GM10847 (cell line): ENCODE data around the gene ST8SIA4.

Source experiments
- POLR2A ChIP-seq: IDR thresholded peaks from 2 replicates; pipeline ENCODE4 v1.6.1; 2011; ENCODE audit not compliant: insufficient read length; ENCODE audit errors: extremely low read depth

Gene ST8SIA4

GRCh38 chr5:100823812-100824211 lies 79.3 kb downstream of the ST8SIA4 start:
- TF ChIP-seq POLR2A: no peak

- no peak for TF ChIP-seq POLR2A
Measured at GRCh38 chr5:100821751-100822150, 81.3 kb downstream of the ST8SIA4 start.

GRCh38 chr5:100818340-100818739 lies 84.7 kb downstream of the ST8SIA4 start:
- no peak for TF ChIP-seq POLR2A

- no peak for TF ChIP-seq POLR2A
Measured at GRCh38 chr5:100803397-100803796, 99.7 kb downstream of the ST8SIA4 start.

- no peak for TF ChIP-seq POLR2A
Measured at GRCh38 chr5:100802208-100802607, 100.9 kb downstream of the ST8SIA4 start.

GRCh38 chr5:100800562-100800961 lies 102.5 kb downstream of the ST8SIA4 start:
- TF ChIP-seq POLR2A: no peak

- TF ChIP-seq POLR2A: no peak
Measured at GRCh38 chr5:100799166-100799565, 103.9 kb downstream of the ST8SIA4 start.

GRCh38 chr5:100797861-100798260 lies 105.2 kb downstream of the ST8SIA4 start:
- TF ChIP-seq POLR2A: no peak

GRCh38 chr5:100796851-100797250 lies 106.2 kb downstream of the ST8SIA4 start:
- no peak for TF ChIP-seq POLR2A

GRCh38 chr5:100794844-100795243 lies 108.2 kb downstream of the ST8SIA4 start:
- no peak for TF ChIP-seq POLR2A

- TF ChIP-seq POLR2A: no peak
Measured at GRCh38 chr5:100794218-100794617, 108.9 kb downstream of the ST8SIA4 start.

GRCh38 chr5:100792781-100793180 lies 110.3 kb downstream of the ST8SIA4 start:
- TF ChIP-seq POLR2A: no peak

GRCh38 chr5:100791391-100791790 lies 111.7 kb downstream of the ST8SIA4 start:
- no peak for TF ChIP-seq POLR2A

GRCh38 chr5:100790951-100791350 lies 112.1 kb downstream of the ST8SIA4 start:
- TF ChIP-seq POLR2A: no peak

GRCh38 chr5:100790170-100790665 lies 112.9 kb downstream of the ST8SIA4 start:
- no peak for TF ChIP-seq POLR2A

GRCh38 chr5:100789694-100790093 lies 113.4 kb downstream of the ST8SIA4 start:
- TF ChIP-seq POLR2A: no peak

- no peak for TF ChIP-seq POLR2A
Measured at GRCh38 chr5:100788417-100788816, 114.7 kb downstream of the ST8SIA4 start.

- no peak for TF ChIP-seq POLR2A
Measured at GRCh38 chr5:100787648-100788047, 115.4 kb downstream of the ST8SIA4 start.

GRCh38 chr5:100780376-100780870 lies 122.7 kb downstream of the ST8SIA4 start:
- no peak for TF ChIP-seq POLR2A
